Fibroblast of villous mesenchyme (primary cell): ENCODE data around the gene INPP5A. TPM values are rescaled to one million over a fixed set of nuclear protein-coding genes. Genes with fewer than 3 reads are reported as not detected.

Experiments used
- DNase-seq: peaks from one replicate; pipeline ENCODE4 v3.0.0-alpha.2; 2010; ENCODE audit warnings: low read depth
- H3K4me3 ChIP-seq: 2 replicates; pipeline ENCODE4 v1.5.1; 2011; ENCODE audit warnings: low read depth, mild to moderate bottlenecking, low read length
- total RNA-seq: library from RNA; depleted of rRNA; stranded (reverse); fragments of >200 nt; gene quantifications from 2 replicates; pipeline ENCODE4 v1.2.3, GENCODE V29; 2012
- TF ChIP-seq, protein P1 (sequence below): IDR thresholded peaks from 2 replicates; pipeline ENCODE4 v1.5.1; 2012; ENCODE audit warnings: low read depth, mild to moderate bottlenecking, low read length; ENCODE audit not compliant: insufficient read depth

The INPP5A gene
- total RNA-seq, 1 donor, result 33.2 TPM

- H3K4me3 ChIP-seq, result no peak overlapping the region
- DNase-seq, result no peak
- TF ChIP-seq, protein P1, sequence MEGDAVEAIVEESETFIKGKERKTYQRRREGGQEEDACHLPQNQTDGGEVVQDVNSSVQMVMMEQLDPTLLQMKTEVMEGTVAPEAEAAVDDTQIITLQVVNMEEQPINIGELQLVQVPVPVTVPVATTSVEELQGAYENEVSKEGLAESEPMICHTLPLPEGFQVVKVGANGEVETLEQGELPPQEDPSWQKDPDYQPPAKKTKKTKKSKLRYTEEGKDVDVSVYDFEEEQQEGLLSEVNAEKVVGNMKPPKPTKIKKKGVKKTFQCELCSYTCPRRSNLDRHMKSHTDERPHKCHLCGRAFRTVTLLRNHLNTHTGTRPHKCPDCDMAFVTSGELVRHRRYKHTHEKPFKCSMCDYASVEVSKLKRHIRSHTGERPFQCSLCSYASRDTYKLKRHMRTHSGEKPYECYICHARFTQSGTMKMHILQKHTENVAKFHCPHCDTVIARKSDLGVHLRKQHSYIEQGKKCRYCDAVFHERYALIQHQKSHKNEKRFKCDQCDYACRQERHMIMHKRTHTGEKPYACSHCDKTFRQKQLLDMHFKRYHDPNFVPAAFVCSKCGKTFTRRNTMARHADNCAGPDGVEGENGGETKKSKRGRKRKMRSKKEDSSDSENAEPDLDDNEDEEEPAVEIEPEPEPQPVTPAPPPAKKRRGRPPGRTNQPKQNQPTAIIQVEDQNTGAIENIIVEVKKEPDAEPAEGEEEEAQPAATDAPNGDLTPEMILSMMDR, result no peak
Observed at GRCh38 chr10:132714096-132714985, 176.8 kb downstream of the INPP5A start.

DNA sequence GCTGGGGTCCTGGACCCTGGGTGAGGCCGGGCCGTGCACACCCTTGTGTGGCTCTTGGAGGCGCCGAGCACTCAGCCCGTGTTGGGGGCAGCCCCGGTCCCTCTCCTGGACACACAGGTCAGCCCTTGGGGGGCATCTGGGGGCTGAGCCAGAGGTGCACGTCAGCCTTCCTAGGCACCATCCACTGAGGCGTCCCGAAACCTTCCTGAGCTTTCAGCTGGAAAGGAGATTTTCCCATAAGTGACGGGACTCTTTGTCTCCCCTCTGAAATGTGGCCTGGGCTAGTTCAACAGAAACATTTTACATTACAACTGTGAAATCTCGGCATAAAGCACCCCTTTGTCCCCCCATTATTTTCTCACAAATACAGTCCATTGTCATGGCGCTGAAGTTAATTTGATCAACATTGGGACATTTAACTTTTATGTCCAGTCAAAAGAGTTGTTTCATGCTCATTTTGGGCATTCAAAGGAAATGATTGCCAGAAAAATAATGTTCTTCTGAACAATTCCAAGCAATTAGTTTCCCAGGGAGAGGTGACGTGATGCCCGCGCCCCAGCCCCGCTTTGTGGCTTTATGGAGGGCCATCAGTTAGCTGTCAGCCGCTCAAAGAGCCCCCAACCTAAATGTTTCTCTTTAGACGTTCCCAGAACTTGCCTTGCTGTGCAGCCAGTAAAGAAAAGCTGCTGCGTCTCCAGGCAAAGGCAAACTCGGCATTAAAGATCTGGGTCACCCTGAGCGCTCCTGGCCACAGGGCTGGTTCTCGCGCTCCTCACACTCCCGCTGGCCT lies 177.6 kb downstream of the INPP5A start:
- TF ChIP-seq, protein P1, result no peak
- no peak for DNase-seq
- H3K4me3 ChIP-seq, result no peak overlapping the region

GRCh38 chr10:132715776-132716680 lies 178.4 kb downstream of the INPP5A start:
- no peak overlapping the region for H3K4me3 ChIP-seq
- DNase-seq, result no peak
- TF ChIP-seq, protein P1, result no peak

- TF ChIP-seq, protein P1, result no peak
- H3K4me3 ChIP-seq, result no peak overlapping the region
- DNase-seq, result no peak
Observed at GRCh38 chr10:132716691-132717490, 179.3 kb downstream of the INPP5A start.

- DNase-seq, result peak; percentile 57
- TF ChIP-seq, protein P1, result no peak
- no peak overlapping the region for H3K4me3 ChIP-seq
Observed at GRCh38 chr10:132721725-132722124, 184.1 kb downstream of the INPP5A start.
